ENCODE measurements around the gene MTG2. TPM values are rescaled to one million over a fixed set of nuclear protein-coding genes. Genes with fewer than 3 reads are reported as not detected.

The MTG2 gene
- total and polyA plus RNA-seq, 2 of the 13 experiments (the other 11 are each of a cell fraction or from before 2014, with no cell fraction given) = 20.4 to 37.8 TPM

DNA sequence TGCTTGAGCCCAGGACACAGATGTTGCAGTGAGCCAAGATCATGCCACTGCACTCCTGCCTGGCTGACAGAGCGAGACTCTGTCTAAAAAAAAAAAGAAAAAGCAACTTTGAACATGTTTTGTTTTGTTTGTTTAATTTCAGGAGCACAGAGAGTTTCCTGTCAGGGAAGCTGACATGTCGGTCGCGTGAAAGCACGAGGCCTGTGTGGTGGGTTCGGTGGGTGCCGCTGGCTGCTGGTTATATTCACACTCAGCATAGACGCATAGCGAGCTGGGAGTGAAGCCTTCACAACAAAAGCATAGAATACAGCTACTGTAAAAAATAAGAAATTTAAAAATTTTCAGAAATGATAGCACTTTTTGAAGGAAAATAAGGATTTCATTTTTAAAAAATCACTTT, 14.5 kb downstream of the MTG2 start:
- intact Hi-C loops (cut with micrococcal nuclease; ENCODE audit: unreplicated experiment) (no loop called here), in situ Hi-C loops (cut with HindIII; ENCODE audit: extremely low pct_ligation_motif_present, low pct_unique_long_range_greater_than_20kb) (no loop called here)
- WGBS (ENCODE audit: low lambda C conversion rate) = 97% methylated on average over 9 of the region's 9 CpGs
- Histone ChIP-seq H3K4me1 (ENCODE audit: insufficient read depth, low read length) (no peaks in the 10 kb centered on the region), H3K4me3 (replicated peaks in 1 of 3; ENCODE audit: insufficient read depth in 1 of 3, low read depth in 2 of 3, low read length in 3 of 3) (no peak overlapping the region), H3K9me3 (ENCODE audit: low read length) (no peaks in the 10 kb centered on the region), H3K4me2 (ENCODE audit: low read depth, low read length) (no peak overlapping the region), H3K79me2 (ENCODE audit: insufficient read depth, low read length) (peaks cover 2% of the 10 kb centered on the region), H3K27me3 (ENCODE audit: control insufficient read depth in 1 of 2, insufficient read depth in 2 of 2, low read length in 2 of 2) (no peaks in the 10 kb centered on the region), H3K9ac (ENCODE audit: insufficient read depth, low read depth, low read length) (no peak overlapping the region), H4K20me1 (ENCODE audit: insufficient read depth, low read length) (no peaks in the 10 kb centered on the region), H3K27ac (ENCODE audit: extremely low read length, insufficient read depth, low read length) (no peak overlapping the region), H3K36me3 (replicated peaks in 1 of 2; ENCODE audit: control insufficient read depth in 1 of 2, insufficient read depth in 2 of 2, low read length in 2 of 2) (peaks cover 40 to 65% of the 10 kb centered on the region in 2 experiments), H2AFZ (ENCODE audit: low read length) (no peak overlapping the region)
- POLR2A ChIA-PET = interaction anchor here (1.1 kb wide), 1 partner anchor 9 kb away, joined by 3 read pairs; no protein-coding TSS in a partner anchor
- DNase-seq (ENCODE audit: low spot score) (no peak), FAIRE-seq (no peak), ATAC-seq (no peak)
- CTCF ChIA-PET (ENCODE audit: low intra/inter-chr PET ratio, low total read pairs) = no interaction called here
- TF ChIP-seq ATRX (CRISPR knock-in tag; IDR thresholded peaks at IDR 0.05; ENCODE audit: borderline replicate concordance) (no peak), ONECUT2 (CRISPR knock-in tag; IDR thresholded peaks at IDR 0.05) (no peak), ZNF121 (CRISPR knock-in tag; IDR thresholded peaks at IDR 0.05) (no peak), RXRB (CRISPR knock-in tag; IDR thresholded peaks at IDR 0.05; ENCODE audit: borderline replicate concordance) (no peak), ZNF335 (CRISPR knock-in tag; IDR thresholded peaks at IDR 0.05) (no peak), ZNF546 (CRISPR knock-in tag; conservative IDR thresholded peaks at IDR 0.05) (no peak), MLLT10 (CRISPR knock-in tag; IDR thresholded peaks at IDR 0.05) (no peak), ZNF484 (CRISPR knock-in tag; IDR thresholded peaks at IDR 0.05; ENCODE audit: borderline replicate concordance, low read depth) (no peak), HMGA1 (CRISPR knock-in tag; conservative IDR thresholded peaks at IDR 0.05) (no peak)
- TF ChIP-seq, protein P1, sequence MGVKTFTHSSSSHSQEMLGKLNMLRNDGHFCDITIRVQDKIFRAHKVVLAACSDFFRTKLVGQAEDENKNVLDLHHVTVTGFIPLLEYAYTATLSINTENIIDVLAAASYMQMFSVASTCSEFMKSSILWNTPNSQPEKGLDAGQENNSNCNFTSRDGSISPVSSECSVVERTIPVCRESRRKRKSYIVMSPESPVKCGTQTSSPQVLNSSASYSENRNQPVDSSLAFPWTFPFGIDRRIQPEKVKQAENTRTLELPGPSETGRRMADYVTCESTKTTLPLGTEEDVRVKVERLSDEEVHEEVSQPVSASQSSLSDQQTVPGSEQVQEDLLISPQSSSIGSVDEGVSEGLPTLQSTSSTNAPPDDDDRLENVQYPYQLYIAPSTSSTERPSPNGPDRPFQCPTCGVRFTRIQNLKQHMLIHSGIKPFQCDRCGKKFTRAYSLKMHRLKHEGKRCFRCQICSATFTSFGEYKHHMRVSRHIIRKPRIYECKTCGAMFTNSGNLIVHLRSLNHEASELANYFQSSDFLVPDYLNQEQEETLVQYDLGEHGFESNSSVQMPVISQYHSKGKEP (CRISPR knock-in tag; IDR thresholded peaks at IDR 0.05) = no peak
- TF ChIP-seq, protein P2, sequence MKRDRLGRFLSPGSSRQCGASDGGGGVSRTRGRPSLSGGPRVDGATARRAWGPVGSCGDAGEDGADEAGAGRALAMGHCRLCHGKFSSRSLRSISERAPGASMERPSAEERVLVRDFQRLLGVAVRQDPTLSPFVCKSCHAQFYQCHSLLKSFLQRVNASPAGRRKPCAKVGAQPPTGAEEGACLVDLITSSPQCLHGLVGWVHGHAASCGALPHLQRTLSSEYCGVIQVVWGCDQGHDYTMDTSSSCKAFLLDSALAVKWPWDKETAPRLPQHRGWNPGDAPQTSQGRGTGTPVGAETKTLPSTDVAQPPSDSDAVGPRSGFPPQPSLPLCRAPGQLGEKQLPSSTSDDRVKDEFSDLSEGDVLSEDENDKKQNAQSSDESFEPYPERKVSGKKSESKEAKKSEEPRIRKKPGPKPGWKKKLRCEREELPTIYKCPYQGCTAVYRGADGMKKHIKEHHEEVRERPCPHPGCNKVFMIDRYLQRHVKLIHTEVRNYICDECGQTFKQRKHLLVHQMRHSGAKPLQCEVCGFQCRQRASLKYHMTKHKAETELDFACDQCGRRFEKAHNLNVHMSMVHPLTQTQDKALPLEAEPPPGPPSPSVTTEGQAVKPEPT (CRISPR knock-in tag; IDR thresholded peaks at IDR 0.05; ENCODE audit: low read depth) = no peak
- no TSS peak for BruUV-seq (replicated peaks)

Data from HepG2 (cell line).